CD14-positive monocyte (primary cell): ENCODE measurements around the gene RNU6-9. TPM values are rescaled to one million over a fixed set of nuclear protein-coding genes. Genes with fewer than 3 reads are reported as not detected.

ENCODE experiments used
- DNase-seq, 3 donors: peaks; one replicate each; pipeline ENCODE4 v3.0.0-alpha.2; 2011 to 2022
- H2AFZ ChIP-seq: 2 replicates; pipeline ENCODE4 v1.6.0; 2012; ENCODE audit warnings: mild to moderate bottlenecking, low read depth, low read length, inconsistent platforms; ENCODE audit not compliant: insufficient read depth, poor library complexity, severe bottlenecking
- H3K27ac ChIP-seq, 2 donors: 1 replicate in 1 of 2; 2 replicates in 1 of 2; pipeline ENCODE4 v1.5.1; 2012 to 2013; ENCODE audit warnings: low read length in 2 of 2, control low read depth in 1 of 2, inconsistent platforms in 1 of 2, low read depth in 1 of 2, mild to moderate bottlenecking in 1 of 2
- H3K27me3 ChIP-seq, 2 donors: one replicate each; pipeline versions ENCODE4 v1.6.0 to v1.6.1; 2011 to 2013; ENCODE audit warnings: low read length in 2 of 2; ENCODE audit not compliant: control insufficient read depth in 2 of 2, insufficient read depth in 2 of 2
- H3K36me3 ChIP-seq, 2 donors: replicated peaks in 1 of 2; 1 replicate in 1 of 2; 2 replicates in 1 of 2; pipeline versions ENCODE4 v1.5.1 to v1.6.1; 2012 to 2013; ENCODE audit warnings: low read length in 2 of 2, control low read depth in 1 of 2, inconsistent platforms in 1 of 2, mild to moderate bottlenecking in 1 of 2; ENCODE audit not compliant: insufficient read depth in 2 of 2, control insufficient read depth in 1 of 2
- H3K4me1 ChIP-seq, 2 donors: 1 replicate in 1 of 2; 2 replicates in 1 of 2; pipeline versions ENCODE4 v1.5.1 to v1.6.1; 2012 to 2013; ENCODE audit warnings: low read length in 2 of 2, control low read depth in 1 of 2, inconsistent platforms in 1 of 2, mild to moderate bottlenecking in 1 of 2, moderate library complexity in 1 of 2; ENCODE audit not compliant: insufficient read depth in 2 of 2, control insufficient read depth in 1 of 2
- H3K4me2 ChIP-seq: replicated peaks from 2 replicates; pipeline ENCODE3; 2012; ENCODE audit warnings: low read length, moderate library complexity, mild to moderate bottlenecking; ENCODE audit not compliant: poor library complexity, severe bottlenecking; ENCODE audit errors: extremely low read depth
- H3K4me3 ChIP-seq, 3 experiments: fragments of 200-600 bp in 1 of 3; sonication (generic) in 1 of 3; replicated peaks in 1 of 3; 1 replicate in 2 of 3; 2 replicates in 1 of 3; pipeline ENCODE4 v1.5.1; 2011 to 2013; ENCODE audit warnings: low read length in 3 of 3, mild to moderate bottlenecking in 3 of 3, control low read depth in 2 of 3, low read depth in 2 of 3, inconsistent platforms in 1 of 3, moderate library complexity in 1 of 3
- H3K79me2 ChIP-seq: 2 replicates; pipeline ENCODE4 v1.6.0; 2012; ENCODE audit warnings: mild to moderate bottlenecking, control low read depth, inconsistent platforms, low read length, moderate library complexity; ENCODE audit not compliant: insufficient read depth
- H3K9ac ChIP-seq: 2 replicates; pipeline ENCODE4 v1.6.0; 2017; ENCODE audit warnings: low read length, mild to moderate bottlenecking; ENCODE audit not compliant: insufficient read depth, poor library complexity, severe bottlenecking
- H3K9me3 ChIP-seq, 2 donors: replicated peaks in 1 of 2; 1 replicate in 1 of 2; 2 replicates in 1 of 2; pipeline versions ENCODE4 v1.5.1 to v1.6.1; 2012 to 2013; ENCODE audit warnings: low read length in 2 of 2, control low read depth in 1 of 2; ENCODE audit not compliant: control insufficient read depth in 1 of 2, insufficient read depth in 1 of 2
- H4K20me1 ChIP-seq: 2 replicates; pipeline ENCODE4 v1.6.0; 2012; ENCODE audit warnings: mild to moderate bottlenecking, low read length, control low read depth, moderate library complexity; ENCODE audit not compliant: insufficient read depth
- H3K27ac Mint-ChIP-seq, 7 donors: one replicate each; pipeline ENCODE4 v1.8.0; 2020; ENCODE audit warnings: mild to moderate bottlenecking in 7 of 7, mixed read lengths in 7 of 7, moderate library complexity in 6 of 7, inconsistent platforms in 2 of 7
- H3K27me3 Mint-ChIP-seq, 3 donors: one replicate each; pipeline ENCODE4 v1.8.0; 2021 to 2022; ENCODE audit warnings: low read depth in 3 of 3, mild to moderate bottlenecking in 3 of 3, mixed read lengths in 3 of 3, moderate library complexity in 3 of 3, inconsistent platforms in 1 of 3
- H3K36me3 Mint-ChIP-seq, 2 donors: one replicate each; pipeline ENCODE4 v1.8.0; 2020; ENCODE audit warnings: mixed read lengths in 2 of 2, inconsistent platforms in 1 of 2, mild to moderate bottlenecking in 1 of 2
- H3K4me1 Mint-ChIP-seq: one replicate; pipeline ENCODE4 v1.8.0; 2020; ENCODE audit warnings: mild to moderate bottlenecking, mixed read lengths
- H3K4me3 Mint-ChIP-seq, 2 donors: one replicate each; pipeline ENCODE4 v1.8.0; 2020; ENCODE audit warnings: mild to moderate bottlenecking in 2 of 2, mixed read lengths in 2 of 2, moderate library complexity in 1 of 2
- H3K9me3 Mint-ChIP-seq, 7 donors: one replicate each; pipeline ENCODE4 v1.8.0; 2020 to 2022; ENCODE audit warnings: mixed read lengths in 7 of 7, mild to moderate bottlenecking in 6 of 7, moderate library complexity in 6 of 7, inconsistent platforms in 2 of 7
- CTCF ChIP-seq: fragments of 200-600 bp; IDR thresholded peaks from one replicate; pipeline ENCODE4 v1.8.0; 2022; ENCODE audit warnings: antibody characterized with exemption, mild to moderate bottlenecking
- WGBS: methylation state at CpG from one replicate; pipeline ENCODE4 v1.1.5; 2013; ENCODE audit warnings: missing lambda C conversion rate; ENCODE audit not compliant: insufficient coverage; 5-methylcytosine and 5-hydroxymethylcytosine counted together
- intact Hi-C, 2 donors: fragments of 100-400 bp; cut with micrococcal nuclease; formaldehyde crosslinking; loops; one replicate each; pipeline versions ENCODE4 v1.15.0 to v1.15.1; 2023
- polyA minus RNA-seq: library from RNA; depleted of rRNA, polyadenylated mRNA; stranded (reverse); fragments of >200 nt; gene quantifications from 2 replicates; pipeline ENCODE4 v1.2.3, GENCODE V29; 2012
- polyA plus RNA-seq, 3 donors: library from polyadenylated mRNA; depleted of rRNA in 1 of 3; unstranded in 2 of 3; stranded (reverse) in 1 of 3; fragments of 300-500 nt in 2 of 3; fragments of >200 nt in 1 of 3; fragmentation: Illumina TruSeq in 2 of 3; gene quantifications; 1 replicate in 2 of 3; 2 replicates in 1 of 3; pipeline ENCODE4 v1.2.3, GENCODE V29; 2012 to 2021
- total RNA-seq, 12 experiments: library from RNA in 1 of 12; stranded (reverse) in 1 of 12; fragments of 120-200 nt in 1 of 12; gene quantifications; one replicate each; pipeline ENCODE4 v1.2.4 and lab custom pipeline; 2013 to 2026; ENCODE audit warnings: mixed read lengths in 6 of 12, inconsistent platforms in 1 of 12

RNU6-9 gene
- total RNA-seq (2013), result not detected
- polyA plus RNA-seq (not detected), polyA minus RNA-seq (not detected in 2 replicates), total RNA-seq (lab: John Stamatoyannopoulos, UW) (0.37 to 7.5 (median 0.70) reads per million in 11 experiments)

DNA sequence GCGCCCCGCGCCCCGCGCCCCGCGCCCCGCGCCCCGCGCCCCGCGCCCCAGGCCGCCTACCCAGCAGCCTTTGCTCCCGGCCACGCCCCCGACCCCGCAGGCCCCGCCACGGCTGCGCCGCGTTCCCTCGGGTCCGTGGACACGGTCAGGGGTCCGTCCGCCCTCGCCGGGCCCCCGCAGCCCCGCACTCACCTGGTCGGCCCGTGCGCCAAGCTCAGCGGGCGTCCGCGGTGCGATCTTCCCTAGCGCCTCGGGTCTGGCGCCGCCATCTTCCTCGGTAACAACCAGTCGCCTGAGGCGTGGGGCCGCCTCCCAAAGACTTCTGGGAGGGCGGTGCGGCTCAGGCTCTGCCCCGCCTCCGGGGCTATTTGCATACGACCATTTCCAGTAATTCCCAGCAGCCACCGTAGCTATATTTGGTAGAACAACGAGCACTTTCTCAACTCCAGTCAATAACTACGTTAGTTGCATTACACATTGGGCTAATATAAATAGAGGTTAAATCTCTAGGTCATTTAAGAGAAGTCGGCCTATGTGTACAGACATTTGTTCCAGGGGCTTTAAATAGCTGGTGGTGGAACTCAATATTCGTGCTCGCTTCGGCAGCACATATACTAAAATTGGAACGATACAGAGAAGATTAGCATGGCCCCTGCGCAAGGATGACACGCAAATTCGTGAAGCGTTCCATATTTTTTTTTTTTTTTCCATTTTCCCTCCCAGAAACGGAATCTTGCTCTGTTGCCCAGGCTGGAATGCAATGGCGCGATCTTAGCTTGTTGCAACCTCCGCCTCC, at the start of gene RNU6-9, which contains the start of gene MED16:
RNU6-9 (plus strand) TSS at position 591 of the 796 bp plus-strand sequence.
MED16 (minus strand) TSS at position 294 of the 796 bp plus-strand sequence. CDS start 2,056 bp downstream, outside the sequence.
- no peak for TF ChIP-seq CTCF
- H3K9me3 ChIP-seq, result no peaks in the 10 kb centered on the region
- H3K27ac ChIP-seq, result peak within 1 kb of the TSS; percentile 77 to 95
- peak within 1 kb of the TSS; percentile 77 for H3K9ac ChIP-seq
- H3K4me2 ChIP-seq, result peak within 1 kb of the TSS; percentile 91
- WGBS, result 2% methylated on average over 58 of the region's 69 CpGs
- no peaks in the 10 kb centered on the region for H3K27me3 ChIP-seq
- peak within 1 kb of the TSS; percentile 80 to 83 for H3K4me3 Mint-ChIP-seq
- peaks cover 15 to 19% of the 10 kb centered on the region in 2 donors for H3K4me1 ChIP-seq
- peak within 1 kb of the TSS; percentile 73 to 85 (median 74) for H3K4me3 ChIP-seq
- peak within 1 kb of the TSS; percentile 95 to 99 (median 98) for H3K27ac Mint-ChIP-seq
- H3K36me3 Mint-ChIP-seq, result peaks cover 18 to 48% of the 10 kb centered on the region in 2 donors
- H3K36me3 ChIP-seq, result peaks cover 19 to 34% of the 10 kb centered on the region in 2 donors
- peak; percentile 93 to 95 (median 94) for DNase-seq
- H3K4me1 Mint-ChIP-seq, result peaks cover 24% of the 10 kb centered on the region
- H3K79me2 ChIP-seq, result peaks cover 13% of the 10 kb centered on the region
- intact Hi-C loops, result loop anchor here in 1 of 2 donors (2.0 kb wide), 1 partner anchor 16 kb away; no protein-coding TSS in a partner anchor
- H2AFZ ChIP-seq, result peak within 1 kb of the TSS; percentile 85
- H4K20me1 ChIP-seq, result peaks cover 23% of the 10 kb centered on the region
- H3K27me3 Mint-ChIP-seq, result peaks cover 0 to 3% (median 2%) of the 10 kb centered on the region in 3 donors
- H3K9me3 Mint-ChIP-seq, result no peaks in the 10 kb centered on the region

DNA sequence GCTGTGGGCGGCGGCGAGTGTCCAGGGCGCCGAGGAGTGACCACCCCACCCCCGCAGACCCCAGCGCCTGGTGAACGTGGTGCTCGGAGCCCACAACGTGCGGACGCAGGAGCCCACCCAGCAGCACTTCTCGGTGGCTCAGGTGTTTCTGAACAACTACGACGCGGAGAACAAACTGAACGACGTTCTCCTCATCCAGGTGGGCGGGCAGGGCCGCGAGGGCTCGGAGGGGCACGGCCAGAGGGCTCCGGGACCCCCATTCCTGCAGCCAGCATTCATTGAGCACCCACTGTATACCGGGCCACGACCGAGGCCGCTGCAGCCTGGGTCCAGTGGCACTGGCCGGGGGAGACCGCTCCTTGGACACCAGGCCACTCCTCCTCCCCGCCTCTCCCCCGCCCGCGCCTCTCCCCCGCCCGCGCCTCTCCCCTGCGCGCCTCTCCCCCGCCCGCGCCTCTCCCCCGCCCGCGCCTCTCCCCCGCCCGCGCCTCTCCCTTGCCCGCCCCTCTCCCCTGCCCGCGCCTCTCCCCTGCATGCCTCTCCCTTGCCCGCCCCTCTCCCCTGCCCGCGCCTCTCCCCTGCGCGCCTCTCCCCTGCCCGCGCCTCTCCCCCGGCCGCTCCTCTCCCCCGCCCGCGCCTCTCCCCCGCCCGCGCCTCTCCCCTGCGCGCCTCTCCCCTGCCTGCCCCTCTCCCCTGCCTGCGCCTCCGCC, 49.3 kb upstream of the RNU6-9 start:
- H3K4me1 Mint-ChIP-seq, result peaks cover 73% of the 10 kb centered on the region
- no peaks in the 10 kb centered on the region for H3K9me3 ChIP-seq
- intact Hi-C loops, result no loop called here
- peaks cover 0 to 5% of the 10 kb centered on the region in 2 donors for H3K36me3 Mint-ChIP-seq
- no peaks in the 10 kb centered on the region for H3K36me3 ChIP-seq
- H3K4me1 ChIP-seq, result peaks cover 54 to 74% of the 10 kb centered on the region in 2 donors
- H3K27ac Mint-ChIP-seq, result no peak overlapping the region
- peaks cover 5% of the 10 kb centered on the region for H4K20me1 ChIP-seq
- peaks cover 48 to 64% (median 51%) of the 10 kb centered on the region in 3 donors for H3K27me3 Mint-ChIP-seq
- H3K9ac ChIP-seq, result no peak overlapping the region
- H3K79me2 ChIP-seq, result peaks cover 43% of the 10 kb centered on the region
- no peak overlapping the region for H3K27ac ChIP-seq
- H3K4me3 ChIP-seq, result peak overlapping the region; percentile 5 to 71 (median 18)
- peaks cover 0 to 9% (median 3%) of the 10 kb centered on the region in 7 donors for H3K9me3 Mint-ChIP-seq
- TF ChIP-seq CTCF, result no peak
- H3K27me3 ChIP-seq, result peaks cover 0 to 28% of the 10 kb centered on the region in 2 donors
- no peak for DNase-seq
- H3K4me2 ChIP-seq, result peak overlapping the region; percentile 88
- 11% methylated on average over 39 of the region's 70 CpGs for WGBS
- peak overlapping the region; percentile 57 to 63 for H3K4me3 Mint-ChIP-seq
- peak overlapping the region; percentile 68 for H2AFZ ChIP-seq
